Osteoblast (primary cell): ENCODE data around the gene BAIAP2. TPM values are rescaled to one million over a fixed set of nuclear protein-coding genes. Genes with fewer than 3 reads are reported as not detected.

ENCODE experiments used
- DNase-seq: peaks from one replicate; pipeline ENCODE4 v3.0.0; 2011; ENCODE audit warnings: low spot score, mixed read lengths; ENCODE audit not compliant: insufficient read length; ENCODE audit errors: missing footprints
- H2AFZ ChIP-seq: 2 replicates; pipeline ENCODE4 v1.6.0; 2011; ENCODE audit warnings: mild to moderate bottlenecking, low read length
- H3K27ac ChIP-seq: 2 replicates; pipeline ENCODE4 v1.5.1; 2011; ENCODE audit warnings: mild to moderate bottlenecking, low read depth, low read length, moderate library complexity
- H3K27me3 ChIP-seq: 2 replicates; pipeline ENCODE4 v1.6.0; 2012; ENCODE audit warnings: mild to moderate bottlenecking, control low read depth, inconsistent platforms, low read length, moderate library complexity; ENCODE audit not compliant: insufficient read depth
- H3K36me3 ChIP-seq: 2 replicates; pipeline ENCODE4 v1.5.1; 2011; ENCODE audit warnings: mild to moderate bottlenecking, low read length, control low read depth, moderate library complexity; ENCODE audit not compliant: insufficient read depth
- H3K4me1 ChIP-seq: 2 replicates; pipeline ENCODE4 v1.5.1; 2011; ENCODE audit warnings: mild to moderate bottlenecking, low read length, control low read depth, moderate library complexity; ENCODE audit not compliant: insufficient read depth
- H3K4me2 ChIP-seq: 2 replicates; pipeline ENCODE4 v1.6.0; 2011; ENCODE audit warnings: mild to moderate bottlenecking, low read length; ENCODE audit not compliant: insufficient read depth
- H3K4me3 ChIP-seq: fragments of 200-600 bp; sonication (generic); 3 replicates; pipeline ENCODE4 v1.5.1; 2012; ENCODE audit warnings: mild to moderate bottlenecking, low read length, inconsistent platforms; ENCODE audit not compliant: insufficient read depth
- H3K79me2 ChIP-seq: 2 replicates; pipeline ENCODE4 v1.6.0; 2012; ENCODE audit warnings: mild to moderate bottlenecking, low read length, control low read depth, inconsistent platforms; ENCODE audit not compliant: insufficient read depth
- H3K9me3 ChIP-seq: 2 replicates; pipeline ENCODE4 v1.5.1; 2011; ENCODE audit warnings: low read depth, low read length, control low read depth
- H4K20me1 ChIP-seq: 2 replicates; pipeline ENCODE4 v1.6.0; 2012; ENCODE audit warnings: mild to moderate bottlenecking, low read length, control low read depth; ENCODE audit not compliant: insufficient read depth
- CTCF ChIP-seq: IDR thresholded peaks from 2 replicates; pipeline ENCODE4 v1.5.1; 2011; ENCODE audit warnings: mild to moderate bottlenecking, low read depth, low read length, moderate library complexity; ENCODE audit errors: extremely low read depth
- total RNA-seq: library from RNA; depleted of rRNA; stranded (reverse); fragments of >200 nt; gene quantifications from 2 replicates; pipeline ENCODE4 v1.2.3, GENCODE V29; 2012

BAIAP2 gene
- total RNA-seq, 1 donor, result 15.6 TPM

- H3K4me1 ChIP-seq, result no peaks in the 10 kb centered on the region
- H3K36me3 ChIP-seq, result no peaks in the 10 kb centered on the region
- H3K27ac ChIP-seq, result no peak overlapping the region
- no peak for TF ChIP-seq CTCF
- no peak for DNase-seq
- H2AFZ ChIP-seq, result no peak overlapping the region
- no peaks in the 10 kb centered on the region for H4K20me1 ChIP-seq
- no peak overlapping the region for H3K4me3 ChIP-seq
- H3K9me3 ChIP-seq, result no peaks in the 10 kb centered on the region
- H3K4me2 ChIP-seq, result no peak overlapping the region
- H3K79me2 ChIP-seq, result no peaks in the 10 kb centered on the region
- H3K27me3 ChIP-seq, result no peaks in the 10 kb centered on the region
These were observed 103.5 kb downstream of the BAIAP2 start for GRCh38 chr17:81138500-81138899.

GRCh38 chr17:81139428-81139827, 104.5 kb downstream of the BAIAP2 start:
- H3K27me3 ChIP-seq, result no peaks in the 10 kb centered on the region
- no peak for DNase-seq
- no peak overlapping the region for H2AFZ ChIP-seq
- no peaks in the 10 kb centered on the region for H4K20me1 ChIP-seq
- H3K36me3 ChIP-seq, result no peaks in the 10 kb centered on the region
- no peaks in the 10 kb centered on the region for H3K4me1 ChIP-seq
- H3K4me3 ChIP-seq, result no peak overlapping the region
- H3K79me2 ChIP-seq, result no peaks in the 10 kb centered on the region
- no peaks in the 10 kb centered on the region for H3K9me3 ChIP-seq
- no peak for TF ChIP-seq CTCF
- H3K4me2 ChIP-seq, result no peak overlapping the region
- no peak overlapping the region for H3K27ac ChIP-seq

- Histone ChIP-seq H3K27ac (no peak overlapping the region), H3K27me3 (no peaks in the 10 kb centered on the region), H3K4me2 (no peak overlapping the region), H3K9me3 (no peaks in the 10 kb centered on the region), H2AFZ (no peak overlapping the region), H4K20me1 (no peaks in the 10 kb centered on the region), H3K4me1 (no peaks in the 10 kb centered on the region), H3K79me2 (no peaks in the 10 kb centered on the region), H3K36me3 (no peaks in the 10 kb centered on the region), H3K4me3 (no peak overlapping the region)
- DNase-seq, result no peak
- TF ChIP-seq CTCF, result no peak
These were observed 105.1 kb downstream of the BAIAP2 start for GRCh38 chr17:81140018-81140417.

- no peaks in the 10 kb centered on the region for H3K79me2 ChIP-seq
- H3K4me3 ChIP-seq, result no peak overlapping the region
- H4K20me1 ChIP-seq, result no peaks in the 10 kb centered on the region
- H3K4me2 ChIP-seq, result no peak overlapping the region
- H3K36me3 ChIP-seq, result no peaks in the 10 kb centered on the region
- no peak overlapping the region for H2AFZ ChIP-seq
- H3K9me3 ChIP-seq, result no peaks in the 10 kb centered on the region
- no peak overlapping the region for H3K27ac ChIP-seq
- no peak for TF ChIP-seq CTCF
- no peaks in the 10 kb centered on the region for H3K27me3 ChIP-seq
- H3K4me1 ChIP-seq, result no peaks in the 10 kb centered on the region
- no peak for DNase-seq
These were observed 105.7 kb downstream of the BAIAP2 start for GRCh38 chr17:81140695-81141094.
